ENCODE results near the gene DGCR8. TPM values are rescaled to one million over a fixed set of nuclear protein-coding genes. Genes with fewer than 3 reads are reported as not detected.
A peak's percentile ranks its signal among the peaks of the same experiment; 100 is the strongest.

Gene DGCR8
- total RNA-seq, 2 experiments from 2014 or later: 35.0 to 38.8 TPM

- ChIA-PET CTCF (interaction anchor here (0.7 to 2.4 kb wide), 5 partner anchors 10 to 70 kb away, joined by 3 to 10 read pairs (median 4); no protein-coding TSS in a partner anchor), POLR2A (interaction anchor here (1.0 to 1.2 kb wide), 4 partner anchors 8 to 45 kb away, joined by 3 to 6 read pairs (median 4); no protein-coding TSS in a partner anchor)
- TF ChIP-seq CTCF (IDR thresholded peaks at IDR 0.05): no peak
- H3K4me3 Mint-ChIP-seq: no peak overlapping the region
- ATAC-seq (no peak), DNase-seq (no peak)
- H3K27me3 Mint-ChIP-seq: no peaks in the 10 kb centered on the region
- H3K9me3 Mint-ChIP-seq: no peaks in the 10 kb centered on the region
- peaks cover 60% of the 10 kb centered on the region for H3K4me1 Mint-ChIP-seq (ENCODE audit: low read depth)
- peaks cover 42% of the 10 kb centered on the region for H3K36me3 Mint-ChIP-seq (ENCODE audit: low read depth)
- peak overlapping the region; percentile 25 for H3K27ac Mint-ChIP-seq
- intact Hi-C loops (cut with micrococcal nuclease): loop anchor here (5.0 kb wide), 1 partner anchor 33 kb away; the partner anchor contains the start of genes RANBP1 and TRMT2A
These were observed 4.0 kb downstream of the DGCR8 start for GRCh38 chr22:20083891-20084546.

- peak; percentile 54 for TF ChIP-seq CTCF (IDR thresholded peaks at IDR 0.05)
- DNase-seq: peak; percentile 57
- Mint-ChIP-seq H3K27me3 (no peaks in the 10 kb centered on the region), H3K9me3 (no peaks in the 10 kb centered on the region), H3K4me3 (no peak overlapping the region), H3K27ac (peak overlapping the region; percentile 14), H3K36me3 (ENCODE audit: low read depth) (peaks cover 48% of the 10 kb centered on the region), H3K4me1 (ENCODE audit: low read depth) (peaks cover 68% of the 10 kb centered on the region)
- ChIA-PET POLR2A (interaction anchor here (0.6 to 1.5 kb wide), 4 partner anchors 24 to 46 kb away, joined by 3 to 5 read pairs (median 3); no protein-coding TSS in a partner anchor), CTCF (interaction anchor here (0.7 to 2.4 kb wide), 5 partner anchors 11 to 69 kb away, joined by 3 to 10 read pairs (median 3); no protein-coding TSS in a partner anchor)
- intact Hi-C loops (cut with micrococcal nuclease): loop anchor here (5.0 kb wide), 1 partner anchor 33 kb away; the partner anchor contains the start of genes RANBP1 and TRMT2A
- no peak for ATAC-seq
These were observed 4.7 kb downstream of the DGCR8 start for GRCh38 chr22:20084547-20085413.

- no peak for TF ChIP-seq CTCF (IDR thresholded peaks at IDR 0.05)
- DNase-seq (no peak), ATAC-seq (no peak)
- Mint-ChIP-seq H3K36me3 (ENCODE audit: low read depth) (peaks cover 57% of the 10 kb centered on the region), H3K9me3 (no peaks in the 10 kb centered on the region), H3K27me3 (no peaks in the 10 kb centered on the region), H3K27ac (no peak overlapping the region), H3K4me3 (no peak overlapping the region), H3K4me1 (ENCODE audit: low read depth) (peaks cover 74% of the 10 kb centered on the region)
- intact Hi-C loops (cut with micrococcal nuclease): no loop called here
- POLR2A ChIA-PET: interaction anchor here (1.0 to 2.0 kb wide), 5 partner anchors 23 to 46 kb away, joined by 3 to 7 read pairs (median 4); partner anchors contain the start of gene TRMT2A
- CTCF ChIA-PET: interaction anchor here (0.7 to 2.4 kb wide), 4 partner anchors 10 to 70 kb away, joined by 3 to 10 read pairs (median 4); no protein-coding TSS in a partner anchor
These were observed 5.6 kb downstream of the DGCR8 start for GRCh38 chr22:20085651-20086050.

- Mint-ChIP-seq H3K27ac (no peak overlapping the region), H3K4me1 (ENCODE audit: low read depth) (peaks cover 75% of the 10 kb centered on the region), H3K36me3 (ENCODE audit: low read depth) (peaks cover 58% of the 10 kb centered on the region), H3K4me3 (no peak overlapping the region), H3K9me3 (no peaks in the 10 kb centered on the region), H3K27me3 (no peaks in the 10 kb centered on the region)
- POLR2A ChIA-PET: interaction anchor here (1.1 to 2.0 kb wide), 6 partner anchors 13 to 33 kb away, joined by 3 to 7 read pairs (median 4); partner anchors contain the start of gene TRMT2A
- CTCF ChIA-PET: interaction anchor here (0.7 to 2.4 kb wide), 6 partner anchors 10 to 152 kb away, joined by 3 to 10 read pairs (median 4); no protein-coding TSS in a partner anchor
- intact Hi-C loops (cut with micrococcal nuclease): no loop called here
- TF ChIP-seq CTCF (IDR thresholded peaks at IDR 0.05): no peak
- no peak for ATAC-seq
- DNase-seq: no peak
These were observed 6.1 kb downstream of the DGCR8 start for GRCh38 chr22:20086101-20086599.
